Adrenal gland (tissue), 12 donors: ENCODE data around the gene IQGAP2. TPM values are rescaled to one million over a fixed set of nuclear protein-coding genes. Genes with fewer than 3 reads are reported as not detected.

ENCODE experiments used
- DNase-seq, 7 donors: peaks; one replicate each; pipeline ENCODE4 v3.0.0-alpha.2; 2019 to 2020
- H3K27ac ChIP-seq, 5 donors: fragments of 200-600 bp; sonication (generic) in 4 of 5; 1 replicate in 3 of 5; 2 replicates in 2 of 5; pipeline versions ENCODE4 v1.5.1 to v1.8.0; 2016 to 2020; ENCODE audit warnings: mild to moderate bottlenecking in 1 of 5
- H3K27me3 ChIP-seq: fragments of 200-600 bp; 2 replicates; pipeline ENCODE4 v1.8.0; 2021
- H3K36me3 ChIP-seq, 2 donors: fragments of 200-600 bp; replicated peaks in 1 of 2; 1 replicate in 1 of 2; 2 replicates in 1 of 2; pipeline versions ENCODE4 v1.5.1 to v1.8.0; 2018 to 2022
- H3K4me1 ChIP-seq, 2 donors: fragments of 200-600 bp; replicated peaks in 1 of 2; 1 replicate in 1 of 2; 2 replicates in 1 of 2; pipeline versions ENCODE4 v1.5.1 to v1.8.0; 2018 to 2021
- H3K4me3 ChIP-seq, 4 donors: fragments of 200-600 bp; sonication (generic) in 3 of 4; one replicate each; pipeline ENCODE4 v1.5.1; 2016 to 2018
- H3K9me3 ChIP-seq, 3 donors: fragments of 200-600 bp; sonication (generic) in 1 of 3; replicated peaks in 1 of 3; 1 replicate in 2 of 3; 2 replicates in 1 of 3; pipeline versions ENCODE4 v1.5.1 to v1.8.0; 2016 to 2021
- POLR2A ChIP-seq, 2 donors: fragments of 450-650 bp; IDR thresholded peaks; one replicate each; pipeline ENCODE4 v1.6.1; 2017; ENCODE audit warnings: antibody characterized with exemption in 2 of 2, mild to moderate bottlenecking in 2 of 2, moderate library complexity in 1 of 2
- WGBS, 4 donors: extraction: QIAGEN DNeasy Blood & Tissue Kit in 2 of 4; methylation state at CpG; one replicate each; pipeline versions ENCODE4 v1.1.5 to v1.1.7; 2013 to 2017; 5-methylcytosine and 5-hydroxymethylcytosine counted together
- intact Hi-C, 2 donors: fragments of 100-400 bp; cut with DNase I; formaldehyde crosslinking; loops; one replicate each; pipeline versions ENCODE4 v1.14.1 to v1.15.0; 2022 to 2023
- polyA plus RNA-seq, 3 donors: library from polyadenylated mRNA; stranded (reverse); fragments of 200-250 nt in 2 of 3; fragments of 350-450 nt in 1 of 3; fragmentation: Illumina TruSeq in 1 of 3; extraction: RNeasy Lipid Tissue Mini Kit (QIAGEN cat#74804) in 1 of 3; gene quantifications; one replicate each; pipeline ENCODE4 v1.2.3, GENCODE V29; 2013 to 2014
- total RNA-seq, 9 donors: library from RNA; depleted of rRNA in 4 of 9; stranded (reverse); fragments of >200 nt in 4 of 9; fragments of 120-200 nt in 1 of 9; fragmentation: NEBNext Ultra II Directional in 1 of 9; extraction: Animal tissue kit (Norgen Biotek cat#: 25700) in 1 of 9; gene quantifications; one replicate each; pipeline versions ENCODE4 v1.1.0 to v1.2.4, GENCODE V29; 2013 to 2023
- TF ChIP-seq, protein P1 (sequence below), 6 experiments: fragments of 450-650 bp in 4 of 6; fragments of 200-600 bp in 2 of 6; sonication (generic) in 1 of 6; IDR thresholded peaks; 1 replicate in 5 of 6; 2 replicates in 1 of 6; pipeline versions ENCODE4 v1.5.1 to v1.8.0; 2016 to 2021; ENCODE audit warnings: antibody characterized with exemption in 6 of 6, mild to moderate bottlenecking in 2 of 6, moderate library complexity in 1 of 6
- donor health status: healthy with polysubstance abuse.
- donor health status: Bipolar disorder and iron deficiency.
- donor health status: DM: yes; HTN: yes; CAD: no.
- donor health status: DM: no; HTN: no; CAD: no.
- donor health status: DM: no; HTN: no; CAD: no.
- donor health status: DM: yes; HTN: yes; CAD: no.

The IQGAP2 gene
- total and polyA plus RNA-seq, 12 donors, result 14.9 to 77.3 (median 36.1) TPM

- no peaks in the 10 kb centered on the region for H3K9me3 ChIP-seq
- peaks cover 10 to 14% of the 10 kb centered on the region in 2 donors for H3K4me1 ChIP-seq
- no peak for TF ChIP-seq POLR2A (IDR thresholded peaks at IDR 0.05)
- TF ChIP-seq, protein P1, sequence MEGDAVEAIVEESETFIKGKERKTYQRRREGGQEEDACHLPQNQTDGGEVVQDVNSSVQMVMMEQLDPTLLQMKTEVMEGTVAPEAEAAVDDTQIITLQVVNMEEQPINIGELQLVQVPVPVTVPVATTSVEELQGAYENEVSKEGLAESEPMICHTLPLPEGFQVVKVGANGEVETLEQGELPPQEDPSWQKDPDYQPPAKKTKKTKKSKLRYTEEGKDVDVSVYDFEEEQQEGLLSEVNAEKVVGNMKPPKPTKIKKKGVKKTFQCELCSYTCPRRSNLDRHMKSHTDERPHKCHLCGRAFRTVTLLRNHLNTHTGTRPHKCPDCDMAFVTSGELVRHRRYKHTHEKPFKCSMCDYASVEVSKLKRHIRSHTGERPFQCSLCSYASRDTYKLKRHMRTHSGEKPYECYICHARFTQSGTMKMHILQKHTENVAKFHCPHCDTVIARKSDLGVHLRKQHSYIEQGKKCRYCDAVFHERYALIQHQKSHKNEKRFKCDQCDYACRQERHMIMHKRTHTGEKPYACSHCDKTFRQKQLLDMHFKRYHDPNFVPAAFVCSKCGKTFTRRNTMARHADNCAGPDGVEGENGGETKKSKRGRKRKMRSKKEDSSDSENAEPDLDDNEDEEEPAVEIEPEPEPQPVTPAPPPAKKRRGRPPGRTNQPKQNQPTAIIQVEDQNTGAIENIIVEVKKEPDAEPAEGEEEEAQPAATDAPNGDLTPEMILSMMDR (IDR thresholded peaks at IDR 0.05), result no peak
- no peaks in the 10 kb centered on the region for H3K27me3 ChIP-seq
- H3K4me3 ChIP-seq, result no peak overlapping the region
- intact Hi-C loops, result no loop called here
- DNase-seq, result peak in 6 of 7 donors; percentile 38 to 80 (median 63)
- H3K36me3 ChIP-seq, result no peaks in the 10 kb centered on the region
- WGBS, 4 donors, result 44 to 72% (median 50%) methylated on average over 4 of the region's 4 CpGs
- peak overlapping the region in 3 of 5 donors; percentile 47 to 63 (median 60) for H3K27ac ChIP-seq
Observed at GRCh38 chr5:76503929-76504328, 100.8 kb downstream of the IQGAP2 start.

- 78 to 88% (median 83%) methylated on average over 4 of the region's 4 CpGs for WGBS, 4 donors
Observed at GRCh38 chr5:76504901-76505564, 101.9 kb downstream of the IQGAP2 start.

GRCh38 chr5:76513476-76513875 lies 110.4 kb downstream of the IQGAP2 start:
- intact Hi-C loops, result no loop called here
- TF ChIP-seq, protein P1 (IDR thresholded peaks at IDR 0.05), result no peak
- no peak for TF ChIP-seq POLR2A (IDR thresholded peaks at IDR 0.05)
- WGBS, 4 donors, result 26 to 53% (median 36%) methylated on average over 1 of the region's 1 CpG

More at GRCh38 chr5:76504901-76505564, 101.9 kb downstream of the IQGAP2 start:
- intact Hi-C loops, result no loop called here
- no peak overlapping the region for H3K4me3 ChIP-seq
- no peak for DNase-seq
- peaks cover 10 to 14% of the 10 kb centered on the region in 2 donors for H3K4me1 ChIP-seq
- no peaks in the 10 kb centered on the region for H3K9me3 ChIP-seq
- no peaks in the 10 kb centered on the region for H3K27me3 ChIP-seq
- H3K27ac ChIP-seq, result peak overlapping the region in 3 of 5 donors; percentile 4 to 63 (median 60)
- H3K36me3 ChIP-seq, result no peaks in the 10 kb centered on the region
- TF ChIP-seq, protein P1 (IDR thresholded peaks at IDR 0.05), result no peak
- TF ChIP-seq POLR2A (IDR thresholded peaks at IDR 0.05), result no peak

DNA sequence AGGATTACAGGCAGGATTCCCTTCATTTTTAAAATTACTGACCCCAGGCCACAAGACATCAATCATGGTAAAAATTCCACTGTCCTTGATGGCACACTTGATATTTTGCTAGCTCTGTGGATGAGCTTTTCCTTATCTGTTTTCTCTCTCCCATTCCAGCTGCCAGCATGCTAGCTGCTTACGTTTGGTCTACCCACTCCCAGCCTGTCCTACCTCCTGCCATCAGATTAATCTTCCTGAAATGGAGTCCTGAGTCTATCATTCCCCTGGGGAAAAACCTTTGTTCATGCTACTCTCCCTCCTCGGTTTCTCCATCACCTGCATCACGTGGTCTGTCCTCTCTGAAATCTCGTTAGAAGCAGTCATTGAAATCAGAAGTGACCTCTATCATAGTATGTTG lies 111.2 kb downstream of the IQGAP2 start:
- no peaks in the 10 kb centered on the region for H3K9me3 ChIP-seq
- H3K27ac ChIP-seq, result peak overlapping the region in 4 of 5 donors; percentile 2 to 47 (median 20)
- no peaks in the 10 kb centered on the region for H3K36me3 ChIP-seq
- no peak overlapping the region for H3K4me3 ChIP-seq
- intact Hi-C loops, result no loop called here
- WGBS, 4 donors, result 32 to 38% (median 35%) methylated on average over 4 of the region's 4 CpGs
- TF ChIP-seq, protein P1 (IDR thresholded peaks at IDR 0.05), result no peak
- TF ChIP-seq POLR2A (IDR thresholded peaks at IDR 0.05), result no peak
- no peaks in the 10 kb centered on the region for H3K27me3 ChIP-seq
- H3K4me1 ChIP-seq, result peaks cover 0 to 12% of the 10 kb centered on the region in 2 donors
- DNase-seq, result peak in 5 of 7 donors; percentile 18 to 60 (median 49)

More at GRCh38 chr5:76513476-76513875, 110.4 kb downstream of the IQGAP2 start:
- peaks cover 0 to 12% of the 10 kb centered on the region in 2 donors for H3K4me1 ChIP-seq
- no peak for DNase-seq
- H3K4me3 ChIP-seq, result no peak overlapping the region
- peak overlapping the region in 3 of 5 donors; percentile 28 to 56 (median 35) for H3K27ac ChIP-seq
- H3K36me3 ChIP-seq, result no peaks in the 10 kb centered on the region
- H3K9me3 ChIP-seq, result no peaks in the 10 kb centered on the region
- no peaks in the 10 kb centered on the region for H3K27me3 ChIP-seq
